ENCODE results near the gene C1orf56.
A peak's percentile ranks its signal among the peaks of the same experiment; 100 is the strongest.

C1orf56 gene, protein sequence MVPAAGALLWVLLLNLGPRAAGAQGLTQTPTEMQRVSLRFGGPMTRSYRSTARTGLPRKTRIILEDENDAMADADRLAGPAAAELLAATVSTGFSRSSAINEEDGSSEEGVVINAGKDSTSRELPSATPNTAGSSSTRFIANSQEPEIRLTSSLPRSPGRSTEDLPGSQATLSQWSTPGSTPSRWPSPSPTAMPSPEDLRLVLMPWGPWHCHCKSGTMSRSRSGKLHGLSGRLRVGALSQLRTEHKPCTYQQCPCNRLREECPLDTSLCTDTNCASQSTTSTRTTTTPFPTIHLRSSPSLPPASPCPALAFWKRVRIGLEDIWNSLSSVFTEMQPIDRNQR

GRCh38 chr1:151047591-151047924, at the start of gene C1orf56:
Gene C1orf56, plus strand, starts transcription at chr1:151047751. Its CDS starts 97 bp downstream, at chr1:151047848.
- H3K27ac Mint-ChIP-seq, result peak within 1 kb of the TSS; percentile 95
- peak; percentile 88 for ATAC-seq
- H3K9me3 Mint-ChIP-seq, result no peaks in the 10 kb centered on the region
- peak within 1 kb of the TSS; percentile 92 for H3K4me3 Mint-ChIP-seq
- H3K4me1 Mint-ChIP-seq, result peaks cover 37% of the 10 kb centered on the region
- peaks cover 18% of the 10 kb centered on the region for H3K36me3 Mint-ChIP-seq
- no peaks in the 10 kb centered on the region for H3K27me3 Mint-ChIP-seq

GRCh38 chr1:150997949-150998348, 49.6 kb upstream of the C1orf56 start:
- ATAC-seq, result no peak
- H3K27me3 Mint-ChIP-seq, result no peaks in the 10 kb centered on the region
- no peaks in the 10 kb centered on the region for H3K9me3 Mint-ChIP-seq
- H3K4me1 Mint-ChIP-seq, result peaks cover 6% of the 10 kb centered on the region
- H3K27ac Mint-ChIP-seq, result no peak overlapping the region
- H3K36me3 Mint-ChIP-seq, result peaks cover 27% of the 10 kb centered on the region
- no peak overlapping the region for H3K4me3 Mint-ChIP-seq

- peaks cover 27% of the 10 kb centered on the region for H3K36me3 Mint-ChIP-seq
- no peaks in the 10 kb centered on the region for H3K9me3 Mint-ChIP-seq
- no peaks in the 10 kb centered on the region for H3K27me3 Mint-ChIP-seq
- no peak for ATAC-seq
- no peak overlapping the region for H3K27ac Mint-ChIP-seq
- peaks cover 9% of the 10 kb centered on the region for H3K4me1 Mint-ChIP-seq
- no peak overlapping the region for H3K4me3 Mint-ChIP-seq
These were observed 48.4 kb upstream of the C1orf56 start for GRCh38 chr1:150999051-150999674.

DNA sequence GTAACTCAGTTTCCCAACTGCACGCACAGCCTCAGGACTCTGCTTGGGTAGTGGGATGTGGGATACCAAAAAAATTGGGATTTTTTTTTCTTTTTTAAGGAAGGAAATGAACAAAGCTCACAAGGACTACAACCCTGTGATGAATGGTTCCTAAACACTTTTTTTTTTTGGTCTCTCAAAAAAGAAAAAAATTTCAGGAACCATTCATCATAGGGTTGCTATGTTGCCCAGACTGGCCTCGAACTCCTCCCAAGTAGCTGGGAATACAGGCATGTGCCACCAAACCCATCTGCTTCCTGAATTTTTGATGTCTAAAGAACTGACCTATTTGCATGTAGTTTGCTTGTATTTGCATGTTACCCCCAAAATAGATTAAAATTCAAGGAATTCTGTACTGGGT, 47.6 kb upstream of the C1orf56 start:
- H3K4me3 Mint-ChIP-seq, result no peak overlapping the region
- ATAC-seq, result no peak
- peaks cover 14% of the 10 kb centered on the region for H3K4me1 Mint-ChIP-seq
- H3K36me3 Mint-ChIP-seq, result peaks cover 27% of the 10 kb centered on the region
- no peak overlapping the region for H3K27ac Mint-ChIP-seq
- no peaks in the 10 kb centered on the region for H3K27me3 Mint-ChIP-seq
- no peaks in the 10 kb centered on the region for H3K9me3 Mint-ChIP-seq

GRCh38 chr1:151000408-151000807, 47.1 kb upstream of the C1orf56 start:
- H3K4me1 Mint-ChIP-seq, result peaks cover 19% of the 10 kb centered on the region
- no peak for ATAC-seq

GRCh38 chr1:151001602-151002001, 45.9 kb upstream of the C1orf56 start:
- no peak for ATAC-seq
- Mint-ChIP-seq H3K4me3 (no peak overlapping the region), H3K27me3 (no peaks in the 10 kb centered on the region), H3K9me3 (no peaks in the 10 kb centered on the region), H3K36me3 (peaks cover 27% of the 10 kb centered on the region), H3K27ac (no peak overlapping the region), H3K4me1 (peaks cover 24% of the 10 kb centered on the region)

More at GRCh38 chr1:151000408-151000807, 47.1 kb upstream of the C1orf56 start:
- H3K36me3 Mint-ChIP-seq, result peaks cover 27% of the 10 kb centered on the region
- no peak overlapping the region for H3K4me3 Mint-ChIP-seq
- H3K27ac Mint-ChIP-seq, result no peak overlapping the region
- H3K9me3 Mint-ChIP-seq, result no peaks in the 10 kb centered on the region
- H3K27me3 Mint-ChIP-seq, result no peaks in the 10 kb centered on the region

- peaks cover 29% of the 10 kb centered on the region for H3K4me1 Mint-ChIP-seq
- no peak for ATAC-seq
- H3K27me3 Mint-ChIP-seq, result no peaks in the 10 kb centered on the region
- no peaks in the 10 kb centered on the region for H3K9me3 Mint-ChIP-seq
- no peak overlapping the region for H3K4me3 Mint-ChIP-seq
- H3K36me3 Mint-ChIP-seq, result peaks cover 22% of the 10 kb centered on the region
- H3K27ac Mint-ChIP-seq, result no peak overlapping the region
These were observed 45.5 kb upstream of the C1orf56 start for GRCh38 chr1:151002051-151002450.

DNA sequence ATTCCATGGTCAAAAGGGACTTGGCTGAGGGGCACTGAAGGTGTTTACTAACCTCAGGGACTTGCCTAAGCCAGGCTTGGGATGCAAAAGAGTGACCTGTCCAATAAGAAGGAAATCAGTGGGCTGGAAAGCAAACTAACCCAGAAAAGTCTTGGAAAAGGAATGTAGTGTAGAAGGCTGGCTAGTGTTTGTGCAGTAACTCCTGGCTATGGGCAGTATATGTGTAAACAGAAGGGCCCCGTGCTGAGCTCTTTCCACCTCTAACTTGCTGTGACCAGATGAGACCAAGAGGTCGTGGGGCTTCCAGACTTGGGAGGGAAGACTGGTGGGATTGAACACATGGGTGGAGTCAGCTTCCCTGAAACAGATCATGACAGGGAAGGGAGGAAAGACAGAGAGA, 44.9 kb upstream of the C1orf56 start:
- no peaks in the 10 kb centered on the region for H3K9me3 Mint-ChIP-seq
- no peaks in the 10 kb centered on the region for H3K27me3 Mint-ChIP-seq
- H3K27ac Mint-ChIP-seq, result no peak overlapping the region
- peaks cover 34% of the 10 kb centered on the region for H3K4me1 Mint-ChIP-seq
- no peak overlapping the region for H3K4me3 Mint-ChIP-seq
- no peak for ATAC-seq
- H3K36me3 Mint-ChIP-seq, result peaks cover 17% of the 10 kb centered on the region

DNA sequence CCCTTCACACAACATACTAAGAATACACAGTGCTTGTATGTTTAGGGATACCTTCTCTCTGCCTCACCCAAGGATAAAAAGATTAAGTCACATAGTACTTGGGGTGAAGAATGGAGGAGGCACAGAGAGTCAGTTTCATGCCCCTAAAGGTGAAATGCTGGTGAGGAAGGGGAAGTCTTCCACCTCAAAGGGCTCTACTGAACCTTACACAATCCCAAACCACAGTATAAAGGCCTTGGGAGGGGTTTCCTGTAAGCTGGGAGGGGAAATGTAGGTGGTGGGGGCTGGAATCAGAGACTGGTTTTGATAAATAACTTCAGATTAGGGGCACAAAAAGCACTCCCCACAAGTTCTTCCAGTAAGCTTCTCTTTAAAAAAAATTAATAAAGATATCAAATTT, 44.4 kb upstream of the C1orf56 start:
- Mint-ChIP-seq H3K27me3 (no peaks in the 10 kb centered on the region), H3K27ac (no peak overlapping the region), H3K4me3 (no peak overlapping the region), H3K9me3 (no peaks in the 10 kb centered on the region), H3K4me1 (peaks cover 40% of the 10 kb centered on the region), H3K36me3 (peaks cover 17% of the 10 kb centered on the region)
- no peak for ATAC-seq

GRCh38 chr1:151005729-151006319, 41.7 kb upstream of the C1orf56 start:
- H3K4me1 Mint-ChIP-seq, result peaks cover 60% of the 10 kb centered on the region
- H3K9me3 Mint-ChIP-seq, result no peaks in the 10 kb centered on the region
- peak overlapping the region; percentile 98 for H3K27ac Mint-ChIP-seq
- H3K27me3 Mint-ChIP-seq, result no peaks in the 10 kb centered on the region
- peak overlapping the region; percentile 97 for H3K4me3 Mint-ChIP-seq
- ATAC-seq, result no peak
- H3K36me3 Mint-ChIP-seq, result peaks cover 15% of the 10 kb centered on the region

GRCh38 chr1:151006327-151007052, 41.1 kb upstream of the C1orf56 start, which contains the start of gene MINDY1:
Gene MINDY1, minus strand, starts transcription at chr1:151006902. Its CDS starts 4,285 bp downstream, at chr1:151002617.
- Mint-ChIP-seq H3K4me1 (peaks cover 60% of the 10 kb centered on the region), H3K4me3 (peak within 1 kb of the TSS; percentile 97), H3K27ac (peak within 1 kb of the TSS; percentile 98), H3K36me3 (peaks cover 12% of the 10 kb centered on the region), H3K9me3 (no peaks in the 10 kb centered on the region), H3K27me3 (no peaks in the 10 kb centered on the region)
- ATAC-seq, result peak; percentile 71

GRCh38 chr1:151007853-151008243, 39.7 kb upstream of the C1orf56 start:
- H3K9me3 Mint-ChIP-seq, result no peaks in the 10 kb centered on the region
- H3K27me3 Mint-ChIP-seq, result no peaks in the 10 kb centered on the region
- ATAC-seq, result no peak
- peaks cover 5% of the 10 kb centered on the region for H3K36me3 Mint-ChIP-seq
- peak overlapping the region; percentile 98 for H3K27ac Mint-ChIP-seq
- peaks cover 60% of the 10 kb centered on the region for H3K4me1 Mint-ChIP-seq
- peak overlapping the region; percentile 97 for H3K4me3 Mint-ChIP-seq

- Mint-ChIP-seq H3K27ac (peak within 1 kb of the TSS; percentile 98), H3K4me3 (peak within 1 kb of the TSS; percentile 97), H3K9me3 (no peaks in the 10 kb centered on the region), H3K27me3 (no peaks in the 10 kb centered on the region), H3K4me1 (peaks cover 64% of the 10 kb centered on the region), H3K36me3 (peaks cover 5% of the 10 kb centered on the region)
- peak; percentile 98 for ATAC-seq
These were observed 39.0 kb upstream of the C1orf56 start, which contains the start of gene PRUNE1 for GRCh38 chr1:151008244-151009205. Gene PRUNE1, plus strand, starts transcription at chr1:151008449. Its CDS starts 184 bp downstream, at chr1:151008633.

GRCh38 chr1:151009206-151009587, 38.4 kb upstream of the C1orf56 start:
- ATAC-seq, result no peak
- peak overlapping the region; percentile 97 for H3K4me3 Mint-ChIP-seq
- H3K27ac Mint-ChIP-seq, result peak overlapping the region; percentile 98
- peaks cover 62% of the 10 kb centered on the region for H3K4me1 Mint-ChIP-seq
- no peaks in the 10 kb centered on the region for H3K9me3 Mint-ChIP-seq
- no peaks in the 10 kb centered on the region for H3K27me3 Mint-ChIP-seq
- H3K36me3 Mint-ChIP-seq, result peaks cover 5% of the 10 kb centered on the region
